ENCODE measurements around the gene DCUN1D2. TPM values are rescaled to one million over a fixed set of nuclear protein-coding genes. Genes with fewer than 3 reads are reported as not detected.
"Not testable (repeated sequence)": the region's sequence is repeated elsewhere in the genome, so short reads cannot be mapped to it uniquely, and the experiment has no call there.

DCUN1D2 gene
- total RNA-seq, 1 donor from 2014 or later, result 29.9 TPM

- H3K4me3 Mint-ChIP-seq, result no peak overlapping the region
- peaks cover 32% of the 10 kb centered on the region for H3K36me3 Mint-ChIP-seq (ENCODE audit: low read depth)
- no peaks in the 10 kb centered on the region for H3K27me3 Mint-ChIP-seq
- no peaks in the 10 kb centered on the region for H3K4me1 Mint-ChIP-seq
- no peaks in the 10 kb centered on the region for H3K9me3 Mint-ChIP-seq
- no peak for DNase-seq
- no peak overlapping the region for H3K27ac Mint-ChIP-seq
- intact Hi-C loops (cut with micrococcal nuclease), result no loop called here
Observed at GRCh38 chr13:113472355-113473025, 18.0 kb downstream of the DCUN1D2 start.

- no peak for DNase-seq
- no peak overlapping the region for H3K4me3 Mint-ChIP-seq
- peaks cover 35% of the 10 kb centered on the region for H3K36me3 Mint-ChIP-seq (ENCODE audit: low read depth)
- no peaks in the 10 kb centered on the region for H3K4me1 Mint-ChIP-seq
- intact Hi-C loops (cut with micrococcal nuclease), result no loop called here
- H3K27ac Mint-ChIP-seq, result no peak overlapping the region
- no peaks in the 10 kb centered on the region for H3K9me3 Mint-ChIP-seq
- no peaks in the 10 kb centered on the region for H3K27me3 Mint-ChIP-seq
Observed at GRCh38 chr13:113471844-113472243, 18.7 kb downstream of the DCUN1D2 start.

- DNase-seq; H3K27me3 Mint-ChIP-seq; intact Hi-C loops (cut with micrococcal nuclease); H3K27ac Mint-ChIP-seq; H3K4me1 Mint-ChIP-seq; H3K9me3 Mint-ChIP-seq; H3K4me3 Mint-ChIP-seq: not testable (repeated sequence)
- peaks cover 38% of the 10 kb centered on the region for H3K36me3 Mint-ChIP-seq (ENCODE audit: low read depth)
Observed at GRCh38 chr13:113470635-113471163, 19.8 kb downstream of the DCUN1D2 start.

DNA sequence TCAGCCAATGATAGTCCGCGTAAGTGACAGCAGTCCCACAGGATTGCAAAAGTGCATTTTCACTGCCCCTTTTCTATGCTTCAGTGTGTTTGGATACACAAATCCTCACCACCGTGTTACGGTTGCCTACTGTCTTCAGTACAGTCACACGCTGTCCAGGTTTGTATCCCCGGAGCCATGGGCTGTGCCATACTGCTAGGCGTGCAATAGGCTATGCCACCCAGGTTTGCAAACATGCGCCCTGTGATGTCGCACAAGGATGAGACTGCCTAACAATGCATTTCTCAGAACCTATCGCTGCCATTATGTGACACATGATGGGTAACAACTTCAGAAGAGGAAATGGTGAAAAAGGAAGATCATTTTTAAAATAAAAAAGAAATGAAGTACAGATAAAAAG is 20.4 kb downstream of the DCUN1D2 start:
- no peak overlapping the region for H3K27ac Mint-ChIP-seq
- H3K36me3 Mint-ChIP-seq (ENCODE audit: low read depth), result peaks cover 38% of the 10 kb centered on the region

GRCh38 chr13:113469582-113469981 is 20.9 kb downstream of the DCUN1D2 start:
- Mint-ChIP-seq H3K9me3 (no peaks in the 10 kb centered on the region), H3K4me1 (peaks cover 2% of the 10 kb centered on the region), H3K27ac (no peak overlapping the region), H3K36me3 (ENCODE audit: low read depth) (peaks cover 35% of the 10 kb centered on the region), H3K4me3 (no peak overlapping the region), H3K27me3 (no peaks in the 10 kb centered on the region)
- DNase-seq, result no peak
- intact Hi-C loops (cut with micrococcal nuclease), result no loop called here

More for the DNA sequence above, 20.4 kb downstream of the DCUN1D2 start:
- no peaks in the 10 kb centered on the region for H3K9me3 Mint-ChIP-seq
- H3K4me3 Mint-ChIP-seq, result no peak overlapping the region
- H3K27me3 Mint-ChIP-seq, result no peaks in the 10 kb centered on the region
- DNase-seq, result no peak
- H3K4me1 Mint-ChIP-seq, result peaks cover 2% of the 10 kb centered on the region
- intact Hi-C loops (cut with micrococcal nuclease), result no loop called here

- intact Hi-C loops (cut with micrococcal nuclease), result no loop called here
- Mint-ChIP-seq H3K9me3 (no peaks in the 10 kb centered on the region), H3K4me1 (peaks cover 2% of the 10 kb centered on the region), H3K4me3 (no peak overlapping the region), H3K27ac (no peak overlapping the region), H3K36me3 (ENCODE audit: low read depth) (peaks cover 30% of the 10 kb centered on the region), H3K27me3 (no peaks in the 10 kb centered on the region)
- DNase-seq, result no peak
Observed at GRCh38 chr13:113468472-113469201, 21.9 kb downstream of the DCUN1D2 start.

GRCh38 chr13:113468029-113468428 is 22.5 kb downstream of the DCUN1D2 start:
- Mint-ChIP-seq H3K36me3 (ENCODE audit: low read depth) (peaks cover 26% of the 10 kb centered on the region), H3K4me1 (peaks cover 2% of the 10 kb centered on the region), H3K27ac (no peak overlapping the region), H3K27me3 (no peaks in the 10 kb centered on the region), H3K4me3 (no peak overlapping the region), H3K9me3 (no peaks in the 10 kb centered on the region)
- intact Hi-C loops (cut with micrococcal nuclease), result no loop called here
- no peak for DNase-seq

GRCh38 chr13:113466383-113466782 is 24.1 kb downstream of the DCUN1D2 start:
- intact Hi-C loops (cut with micrococcal nuclease), result no loop called here
- no peak for DNase-seq
- Mint-ChIP-seq H3K36me3 (ENCODE audit: low read depth) (peaks cover 20% of the 10 kb centered on the region), H3K27ac (no peak overlapping the region), H3K4me1 (peaks cover 2% of the 10 kb centered on the region), H3K9me3 (no peaks in the 10 kb centered on the region), H3K4me3 (no peak overlapping the region), H3K27me3 (no peaks in the 10 kb centered on the region)

DNA sequence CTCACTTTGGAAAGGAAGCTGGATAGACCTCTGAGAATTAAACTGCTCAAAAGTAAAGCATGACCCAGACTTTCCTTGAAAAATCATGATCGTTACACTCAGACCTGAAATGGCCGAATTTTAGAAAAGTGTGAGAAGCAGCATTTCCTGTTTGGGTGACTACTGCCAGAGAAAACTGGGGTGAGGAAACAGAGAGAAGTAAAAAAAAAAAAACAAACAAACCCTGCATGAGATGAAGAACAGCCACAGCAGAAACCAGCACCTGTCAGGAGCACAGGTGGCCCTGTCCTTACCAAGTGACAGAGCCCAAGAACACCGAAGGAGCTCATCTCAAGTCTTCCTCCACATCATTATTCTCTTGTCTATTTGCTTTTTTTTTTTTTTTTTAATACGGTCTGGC is 25.2 kb downstream of the DCUN1D2 start:
- Mint-ChIP-seq H3K4me1 (peaks cover 2% of the 10 kb centered on the region), H3K9me3 (no peaks in the 10 kb centered on the region), H3K27ac (no peak overlapping the region), H3K4me3 (no peak overlapping the region), H3K36me3 (ENCODE audit: low read depth) (peaks cover 19% of the 10 kb centered on the region), H3K27me3 (no peaks in the 10 kb centered on the region)
- DNase-seq, result no peak
- intact Hi-C loops (cut with micrococcal nuclease), result no loop called here

DNA sequence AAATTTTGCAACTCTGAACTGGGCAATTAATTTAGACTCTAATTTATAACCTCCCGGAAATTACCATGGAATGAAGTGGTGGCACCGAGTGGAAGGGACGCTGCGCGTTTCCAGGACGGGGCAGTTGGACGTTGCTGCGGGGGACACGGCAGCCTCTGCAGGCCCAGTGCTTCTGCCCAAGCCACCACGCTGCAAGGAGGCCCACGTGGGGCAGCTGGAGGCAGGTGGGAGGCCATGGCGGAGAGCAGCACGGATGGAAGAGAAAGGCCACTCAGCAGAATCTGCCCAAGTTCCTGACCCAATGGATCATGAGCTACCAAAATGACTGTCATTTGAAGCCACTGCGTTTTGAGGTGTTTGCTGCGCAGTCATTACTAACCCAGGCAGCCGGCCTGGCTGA is 26.0 kb downstream of the DCUN1D2 start:
- Mint-ChIP-seq H3K4me1 (peaks cover 2% of the 10 kb centered on the region), H3K27me3 (no peaks in the 10 kb centered on the region), H3K9me3 (no peaks in the 10 kb centered on the region), H3K36me3 (ENCODE audit: low read depth) (peaks cover 21% of the 10 kb centered on the region), H3K27ac (no peak overlapping the region), H3K4me3 (no peak overlapping the region)
- DNase-seq, result no peak
- intact Hi-C loops (cut with micrococcal nuclease), result no loop called here

GRCh38 chr13:113461022-113461751 is 29.3 kb downstream of the DCUN1D2 start:
- intact Hi-C loops (cut with micrococcal nuclease), result no loop called here
- Mint-ChIP-seq H3K36me3 (ENCODE audit: low read depth) (peaks cover 20% of the 10 kb centered on the region), H3K27me3 (no peaks in the 10 kb centered on the region), H3K4me1 (peaks cover 2% of the 10 kb centered on the region), H3K27ac (no peak overlapping the region), H3K9me3 (no peaks in the 10 kb centered on the region), H3K4me3 (no peak overlapping the region)
- no peak for DNase-seq

- Mint-ChIP-seq H3K27ac (no peak overlapping the region), H3K27me3 (no peaks in the 10 kb centered on the region), H3K36me3 (ENCODE audit: low read depth) (peaks cover 22% of the 10 kb centered on the region), H3K9me3 (no peaks in the 10 kb centered on the region), H3K4me3 (no peak overlapping the region), H3K4me1 (peaks cover 2% of the 10 kb centered on the region)
- DNase-seq, result no peak
- intact Hi-C loops (cut with micrococcal nuclease), result no loop called here
Observed at GRCh38 chr13:113460599-113460998, 29.9 kb downstream of the DCUN1D2 start.

DNA sequence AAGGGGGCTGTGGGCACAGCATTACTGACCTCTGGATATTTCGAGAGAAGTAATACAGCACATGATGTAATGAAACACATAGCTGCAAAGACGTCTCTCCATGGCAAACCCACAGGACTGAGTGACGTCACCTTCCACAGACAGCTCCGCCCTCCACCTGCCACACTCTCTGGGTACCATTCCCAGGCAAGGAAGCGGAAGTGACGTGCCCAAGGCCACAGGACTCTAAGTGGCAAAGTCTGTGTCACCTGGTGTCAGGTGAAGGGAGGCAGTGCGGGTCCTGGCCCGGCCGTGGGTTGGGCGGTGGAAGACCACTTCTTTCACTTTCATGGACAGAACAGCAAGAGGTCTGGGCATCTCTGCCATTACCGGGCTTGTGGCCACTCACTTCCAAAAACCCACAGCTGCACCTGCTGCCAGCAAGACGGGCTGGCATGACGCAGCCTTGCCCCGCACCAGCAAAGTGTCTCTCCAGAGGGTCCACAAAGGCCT is 30.4 kb downstream of the DCUN1D2 start:
- no peaks in the 10 kb centered on the region for H3K27me3 Mint-ChIP-seq
- H3K9me3 Mint-ChIP-seq, result no peaks in the 10 kb centered on the region
- H3K4me3 Mint-ChIP-seq, result no peak overlapping the region
- H3K4me1 Mint-ChIP-seq, result no peaks in the 10 kb centered on the region
- no peak for DNase-seq
- H3K36me3 Mint-ChIP-seq (ENCODE audit: low read depth), result peaks cover 24% of the 10 kb centered on the region
- H3K27ac Mint-ChIP-seq, result no peak overlapping the region
- intact Hi-C loops (cut with micrococcal nuclease), result no loop called here
